ENCODE data around the gene MRTFB.

MRTFB gene

GRCh38 chr16:14109782-14110727 lies 38.9 kb downstream of the MRTFB start:
- no peak for TF ChIP-seq CTCF (IDR thresholded peaks at IDR 0.05; ENCODE audit: low read depth, low read length, missing control alignments)
- DNase-seq (ENCODE audit: extremely low read depth, low read depth) = no peak
- no peak overlapping the region for H3K4me3 ChIP-seq (replicated peaks; ENCODE audit: low read depth, low read length)

- no peak for TF ChIP-seq CTCF (IDR thresholded peaks at IDR 0.05; ENCODE audit: low read depth, low read length, missing control alignments)
- DNase-seq (ENCODE audit: extremely low read depth, low read depth) = no peak
- H3K4me3 ChIP-seq (replicated peaks; ENCODE audit: low read depth, low read length) = no peak overlapping the region
Observed at GRCh38 chr16:14110728-14111251, 39.7 kb downstream of the MRTFB start.

- TF ChIP-seq CTCF (IDR thresholded peaks at IDR 0.05; ENCODE audit: low read depth, low read length, missing control alignments) = no peak
- no peak for DNase-seq (ENCODE audit: extremely low read depth, low read depth)
- H3K4me3 ChIP-seq (replicated peaks; ENCODE audit: low read depth, low read length) = no peak overlapping the region
Observed at GRCh38 chr16:14111713-14112538, 40.8 kb downstream of the MRTFB start.

GRCh38 chr16:14112539-14112856 lies 41.4 kb downstream of the MRTFB start:
- no peak overlapping the region for H3K4me3 ChIP-seq (replicated peaks; ENCODE audit: low read depth, low read length)
- no peak for TF ChIP-seq CTCF (IDR thresholded peaks at IDR 0.05; ENCODE audit: low read depth, low read length, missing control alignments)
- no peak for DNase-seq (ENCODE audit: extremely low read depth, low read depth)

- H3K4me3 ChIP-seq (replicated peaks; ENCODE audit: low read depth, low read length) = no peak overlapping the region
- no peak for DNase-seq (ENCODE audit: extremely low read depth, low read depth)
- TF ChIP-seq CTCF (IDR thresholded peaks at IDR 0.05; ENCODE audit: low read depth, low read length, missing control alignments) = no peak
Observed at GRCh38 chr16:14113344-14113743, 42.2 kb downstream of the MRTFB start.

- DNase-seq (ENCODE audit: extremely low read depth, low read depth) = no peak
- TF ChIP-seq CTCF (IDR thresholded peaks at IDR 0.05; ENCODE audit: low read depth, low read length, missing control alignments) = no peak
- no peak overlapping the region for H3K4me3 ChIP-seq (replicated peaks; ENCODE audit: low read depth, low read length)
Observed at GRCh38 chr16:14117051-14117450, 45.9 kb downstream of the MRTFB start.
